ENCODE data around the gene PLPPR5.
"Not testable (repeated sequence)": the region's sequence is repeated elsewhere in the genome, so short reads cannot be mapped to it uniquely, and the experiment has no call there.

Gene PLPPR5

GRCh38 chr1:98919211-98919610, 85.5 kb downstream of the PLPPR5 start:
- DNase-seq (ENCODE audit: low read depth), result no peak

DNA sequence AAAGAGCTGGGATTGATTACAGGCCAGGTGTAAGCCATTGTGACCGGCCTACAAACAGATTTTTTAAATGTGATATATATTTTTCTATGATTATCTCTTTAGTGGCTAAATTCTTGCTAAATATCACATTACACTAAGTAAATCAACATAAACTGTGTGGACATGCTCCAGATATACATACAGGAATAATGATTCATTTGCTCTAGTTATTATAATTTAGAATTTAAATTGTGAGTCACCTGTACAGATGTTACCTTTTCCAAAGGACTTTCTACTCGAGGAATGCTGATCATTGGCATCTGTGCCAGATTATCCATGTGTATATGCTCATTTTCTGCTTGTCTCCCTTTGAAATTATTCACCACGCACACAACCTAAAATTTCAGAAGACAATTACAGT, 90.1 kb downstream of the PLPPR5 start:
- no peak for DNase-seq (ENCODE audit: low read depth)

- no peak for DNase-seq (ENCODE audit: low read depth)
Observed at GRCh38 chr1:98910827-98911226, 93.8 kb downstream of the PLPPR5 start.

GRCh38 chr1:98908980-98909379, 95.7 kb downstream of the PLPPR5 start:
- DNase-seq (ENCODE audit: low read depth), result no peak

DNA sequence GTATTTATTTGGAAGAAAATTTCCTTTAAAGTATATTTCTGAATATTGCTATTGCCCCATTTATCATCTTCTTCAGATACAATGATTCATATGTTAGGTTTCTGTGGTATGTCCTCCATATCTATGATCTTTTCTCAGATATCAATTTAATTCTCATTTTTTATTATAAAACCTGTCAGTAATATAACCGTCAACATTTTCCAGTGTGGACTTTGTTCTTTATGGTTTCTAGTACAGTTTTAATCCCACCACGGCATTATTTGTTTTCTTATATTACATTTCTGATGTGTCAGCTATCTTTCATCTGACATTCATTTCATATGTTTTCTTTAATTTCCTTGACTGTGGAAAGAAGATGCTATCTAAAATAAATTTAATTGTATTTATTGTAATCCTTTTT, 97.9 kb downstream of the PLPPR5 start:
- no peak for DNase-seq (ENCODE audit: low read depth)

- DNase-seq (ENCODE audit: low read depth), result no peak
Observed at GRCh38 chr1:98906361-98906760, 98.3 kb downstream of the PLPPR5 start.

DNA sequence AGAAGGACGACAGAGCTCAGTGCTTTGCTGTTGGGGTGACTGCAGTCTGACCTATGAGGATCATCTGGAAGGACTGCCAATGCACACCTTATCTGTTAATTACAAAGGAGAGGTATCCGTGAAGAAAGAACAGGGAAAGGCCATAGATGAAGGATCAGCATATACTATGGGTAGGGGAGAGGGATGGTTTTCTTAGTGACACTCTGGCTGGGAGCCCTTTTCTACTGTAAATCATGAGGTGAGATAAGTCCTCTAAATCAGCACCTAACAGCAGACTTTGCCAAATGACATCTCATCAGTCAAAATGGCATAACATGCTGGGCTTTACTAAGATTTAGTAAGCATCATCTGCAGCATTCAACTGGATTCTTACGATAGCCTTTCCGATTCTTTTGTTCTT, 100.0 kb downstream of the PLPPR5 start:
- DNase-seq (ENCODE audit: low read depth), result no peak

GRCh38 chr1:98903726-98904125, 100.9 kb downstream of the PLPPR5 start:
- DNase-seq (ENCODE audit: low read depth), result no peak

DNA sequence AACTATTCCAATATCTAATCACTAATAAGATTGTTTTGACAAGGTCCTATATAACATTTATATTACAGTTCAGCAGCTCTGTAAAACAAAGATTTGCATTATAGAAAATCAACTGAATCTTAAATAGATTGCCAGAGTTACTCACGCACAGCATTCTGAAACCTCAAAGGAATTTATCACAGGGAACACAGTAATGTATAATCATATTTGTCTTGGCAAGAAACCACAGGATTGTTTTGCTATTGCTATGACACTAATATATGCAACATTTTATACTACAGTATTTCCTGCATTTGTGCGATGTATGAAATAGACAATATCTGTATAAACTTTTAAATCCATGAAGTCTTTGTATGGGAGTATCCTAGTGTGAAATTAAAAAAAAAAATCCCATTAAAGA, 101.4 kb downstream of the PLPPR5 start:
- peak; percentile 79 for DNase-seq (ENCODE audit: low read depth)

GRCh38 chr1:98898940-98899339, 105.7 kb downstream of the PLPPR5 start:
- no peak for DNase-seq (ENCODE audit: low read depth)

- DNase-seq (ENCODE audit: low read depth), result no peak
Observed at GRCh38 chr1:98897479-98897878, 107.2 kb downstream of the PLPPR5 start.

DNA sequence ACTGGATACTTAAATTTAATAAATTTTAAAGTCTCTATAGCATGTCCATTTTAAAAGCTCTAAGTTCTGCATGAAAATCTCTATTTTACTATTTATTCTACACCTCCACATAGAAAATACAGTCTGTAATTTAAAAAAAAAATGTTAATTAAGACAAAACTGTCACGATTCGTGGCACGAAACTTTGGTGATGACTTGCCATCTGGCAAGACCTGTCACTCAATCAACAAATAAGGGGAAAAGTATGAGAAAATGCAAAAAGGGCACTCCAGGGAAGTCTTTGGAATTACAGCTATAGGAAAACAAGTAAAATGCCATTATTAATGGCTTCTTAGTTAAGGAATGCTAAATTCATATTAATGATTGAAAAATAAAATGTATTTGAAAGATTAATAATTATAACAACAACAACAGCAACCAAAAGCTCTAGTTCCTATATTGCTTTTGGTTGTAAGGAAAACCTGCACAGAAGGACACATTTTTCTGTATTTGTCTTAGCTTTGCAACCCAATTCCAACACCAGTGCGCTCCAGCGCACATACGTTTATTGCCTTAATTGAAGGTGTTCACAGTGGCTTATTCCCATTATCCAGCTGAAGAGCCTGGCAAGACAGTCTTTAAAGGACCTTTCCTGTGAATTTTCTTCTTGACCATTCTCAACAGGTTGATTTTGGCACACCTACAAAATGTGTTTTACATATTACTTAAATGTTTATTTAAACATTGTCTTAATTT, 107.8 kb downstream of the PLPPR5 start:
- no peak for DNase-seq (ENCODE audit: low read depth)

- no peak for DNase-seq (ENCODE audit: low read depth)
Observed at GRCh38 chr1:98893371-98893770, 111.3 kb downstream of the PLPPR5 start.

DNA sequence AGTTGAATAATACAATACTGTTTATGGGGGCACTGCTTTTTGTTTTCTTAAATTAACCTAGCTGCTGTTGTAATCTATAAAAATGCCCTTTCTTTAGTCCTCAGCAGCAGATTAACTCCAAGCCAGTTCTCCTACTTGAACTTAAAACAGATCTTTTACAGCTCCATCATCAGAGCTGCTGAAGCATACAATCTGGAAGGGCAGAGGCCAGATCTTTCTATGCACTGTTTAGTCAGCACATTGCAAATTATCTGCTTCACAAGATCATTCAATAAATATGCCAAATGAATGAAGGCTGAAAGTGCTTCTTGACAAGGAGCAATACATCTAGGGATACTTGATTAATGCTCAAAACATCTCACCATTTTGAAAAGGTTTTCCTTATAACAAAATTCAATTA, 115.8 kb downstream of the PLPPR5 start:
- DNase-seq (ENCODE audit: low read depth), result no peak

- no peak for DNase-seq (ENCODE audit: low read depth)
Observed at GRCh38 chr1:98887507-98887906, 117.2 kb downstream of the PLPPR5 start.

GRCh38 chr1:98884864-98885263, 119.8 kb downstream of the PLPPR5 start:
- DNase-seq (ENCODE audit: low read depth), result no peak

- DNase-seq (ENCODE audit: low read depth), result no peak
Observed at GRCh38 chr1:98881901-98882300, 122.8 kb downstream of the PLPPR5 start.

- not testable (repeated sequence) for DNase-seq (ENCODE audit: low read depth)
Observed at GRCh38 chr1:98881234-98881633, 123.4 kb downstream of the PLPPR5 start.

DNA sequence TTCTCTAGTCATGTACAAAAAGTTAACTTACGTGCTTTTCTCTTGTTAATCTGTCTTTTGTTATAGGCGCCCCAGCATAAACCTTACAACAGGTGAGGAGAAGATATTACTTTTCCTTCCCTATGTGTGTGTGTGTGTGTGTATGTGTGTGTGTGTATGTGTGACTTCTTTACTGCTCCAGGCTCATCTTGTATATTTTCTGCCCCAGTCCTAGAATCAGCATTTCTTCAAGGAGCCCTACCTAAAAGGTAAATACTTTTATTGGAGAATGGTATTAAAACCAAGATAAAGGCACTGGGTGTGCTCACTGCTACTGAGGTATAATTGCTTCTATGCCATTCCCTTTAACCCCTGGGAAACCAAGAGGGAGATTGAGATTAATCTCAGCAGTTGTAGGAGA, 129.8 kb downstream of the PLPPR5 start:
- no peak for DNase-seq (ENCODE audit: low read depth)

- no peak for DNase-seq (ENCODE audit: low read depth)
Observed at GRCh38 chr1:98870959-98871903, 133.4 kb downstream of the PLPPR5 start.

GRCh38 chr1:98865796-98866195, 138.9 kb downstream of the PLPPR5 start:
- DNase-seq (ENCODE audit: low read depth), result no peak

- no peak for DNase-seq (ENCODE audit: low read depth)
Observed at GRCh38 chr1:98860329-98860728, 144.3 kb downstream of the PLPPR5 start.

DNA sequence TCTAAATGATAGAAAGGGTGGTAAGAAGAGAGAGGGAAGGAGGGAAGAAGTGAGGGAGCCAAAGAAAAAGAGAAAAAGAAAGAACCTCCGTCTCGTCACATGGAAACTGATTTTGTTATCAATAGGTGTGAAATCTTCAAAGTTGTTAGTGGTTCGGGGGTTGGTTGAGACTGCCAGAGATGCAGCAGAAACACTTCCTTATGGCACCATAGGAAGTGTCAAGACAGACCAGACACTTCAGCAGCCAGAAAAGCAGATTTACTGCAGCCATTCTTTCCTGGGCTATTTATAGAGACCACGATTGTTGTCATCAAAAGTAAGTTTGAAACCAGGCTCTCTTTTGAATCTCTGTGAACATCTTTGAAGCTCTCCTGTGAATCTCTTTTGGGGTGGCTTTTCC, 150.5 kb downstream of the PLPPR5 start:
- no peak for DNase-seq (ENCODE audit: low read depth)
